ENCODE results near the gene TMC3. TPM values are rescaled to one million over a fixed set of nuclear protein-coding genes. Genes with fewer than 3 reads are reported as not detected.

TMC3 gene
- total RNA-seq, 1 experiment from 2014 or later = not detected

DNA sequence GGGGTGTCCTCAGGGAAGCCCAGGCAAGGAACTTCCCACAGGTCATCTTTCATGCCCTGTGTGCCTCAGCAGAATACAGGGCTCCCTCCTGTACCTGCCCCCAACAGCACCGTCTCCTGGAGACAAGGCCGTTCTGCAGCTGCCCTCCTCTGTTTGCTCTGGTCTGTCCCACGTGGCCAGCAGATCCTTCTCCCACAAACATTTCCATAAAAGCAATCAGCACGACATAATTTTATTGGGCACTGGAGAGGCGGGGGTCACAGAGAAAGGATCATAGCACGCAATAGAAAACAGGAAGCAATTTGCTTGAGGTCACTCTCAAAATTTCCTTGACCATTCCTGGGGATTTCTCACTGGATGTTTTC, 79.5 kb downstream of the TMC3 start:
- TF ChIP-seq, protein P1, sequence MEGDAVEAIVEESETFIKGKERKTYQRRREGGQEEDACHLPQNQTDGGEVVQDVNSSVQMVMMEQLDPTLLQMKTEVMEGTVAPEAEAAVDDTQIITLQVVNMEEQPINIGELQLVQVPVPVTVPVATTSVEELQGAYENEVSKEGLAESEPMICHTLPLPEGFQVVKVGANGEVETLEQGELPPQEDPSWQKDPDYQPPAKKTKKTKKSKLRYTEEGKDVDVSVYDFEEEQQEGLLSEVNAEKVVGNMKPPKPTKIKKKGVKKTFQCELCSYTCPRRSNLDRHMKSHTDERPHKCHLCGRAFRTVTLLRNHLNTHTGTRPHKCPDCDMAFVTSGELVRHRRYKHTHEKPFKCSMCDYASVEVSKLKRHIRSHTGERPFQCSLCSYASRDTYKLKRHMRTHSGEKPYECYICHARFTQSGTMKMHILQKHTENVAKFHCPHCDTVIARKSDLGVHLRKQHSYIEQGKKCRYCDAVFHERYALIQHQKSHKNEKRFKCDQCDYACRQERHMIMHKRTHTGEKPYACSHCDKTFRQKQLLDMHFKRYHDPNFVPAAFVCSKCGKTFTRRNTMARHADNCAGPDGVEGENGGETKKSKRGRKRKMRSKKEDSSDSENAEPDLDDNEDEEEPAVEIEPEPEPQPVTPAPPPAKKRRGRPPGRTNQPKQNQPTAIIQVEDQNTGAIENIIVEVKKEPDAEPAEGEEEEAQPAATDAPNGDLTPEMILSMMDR (IDR thresholded peaks at IDR 0.05; ENCODE audit: unreplicated experiment) = no peak
- CTCF ChIA-PET = no interaction called here
- peaks cover 10% of the 10 kb centered on the region for H3K4me1 Mint-ChIP-seq (ENCODE audit: low read depth, unreplicated experiment)
- intact Hi-C loops (cut with micrococcal nuclease; ENCODE audit: unreplicated experiment) = no loop called here
- BruUV-seq (replicated peaks) = no TSS peak
- no peaks in the 10 kb centered on the region for H3K9me3 Mint-ChIP-seq (ENCODE audit: low read depth, unreplicated experiment)
- peaks cover 76% of the 10 kb centered on the region for H3K27me3 Mint-ChIP-seq (ENCODE audit: unreplicated experiment)
- H3K27ac Mint-ChIP-seq (ENCODE audit: unreplicated experiment) = no peak overlapping the region
- H3K36me3 Mint-ChIP-seq (ENCODE audit: insufficient read depth, unreplicated experiment) = no peaks in the 10 kb centered on the region
- H3K4me3 Mint-ChIP-seq (ENCODE audit: low read depth, unreplicated experiment) = no peak overlapping the region
- no peak for DNase-seq

DNA sequence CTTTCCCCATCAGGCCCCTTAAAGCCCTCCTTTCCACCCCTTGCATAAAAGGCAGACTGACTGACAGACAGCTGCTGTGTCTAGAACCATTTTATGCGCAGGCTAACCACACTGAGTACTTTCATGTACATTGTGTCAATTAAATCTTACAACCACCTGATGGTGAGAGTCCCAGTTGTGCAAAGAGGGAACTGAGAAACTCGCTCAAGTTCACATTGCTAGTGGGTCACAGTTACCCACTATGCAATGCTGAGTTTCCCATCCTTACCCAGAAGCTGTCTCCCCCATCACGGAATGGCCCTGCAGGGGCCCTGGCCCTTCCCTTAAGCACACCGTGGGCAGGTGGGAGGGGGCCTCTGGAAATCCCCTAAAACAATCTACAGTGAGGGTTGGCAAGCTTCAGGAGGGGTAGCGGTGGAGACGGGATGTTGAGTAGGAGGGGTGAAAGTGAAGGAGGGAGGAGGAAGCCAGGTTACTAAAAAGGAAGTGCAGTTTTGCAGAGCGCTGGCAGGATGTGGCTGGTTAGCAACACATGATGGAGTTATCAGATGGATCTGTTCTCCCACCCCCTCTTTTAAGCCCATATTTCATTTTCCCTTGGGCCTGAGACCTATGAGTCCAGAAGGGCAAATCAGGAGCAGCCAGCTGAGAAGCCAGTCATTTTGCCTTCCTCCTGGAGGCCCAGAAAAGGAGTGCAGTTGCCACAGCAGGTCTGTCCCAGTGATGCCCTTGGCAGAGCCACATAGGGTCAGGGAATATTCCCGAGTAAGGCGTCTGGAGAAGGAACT, 80.1 kb downstream of the TMC3 start:
- peaks cover 81% of the 10 kb centered on the region for H3K27me3 Mint-ChIP-seq (ENCODE audit: unreplicated experiment)
- peaks cover 10% of the 10 kb centered on the region for H3K4me1 Mint-ChIP-seq (ENCODE audit: low read depth, unreplicated experiment)
- H3K36me3 Mint-ChIP-seq (ENCODE audit: insufficient read depth, unreplicated experiment) = no peaks in the 10 kb centered on the region
- no peaks in the 10 kb centered on the region for H3K9me3 Mint-ChIP-seq (ENCODE audit: low read depth, unreplicated experiment)
- DNase-seq = no peak
- CTCF ChIA-PET = no interaction called here
- H3K27ac Mint-ChIP-seq (ENCODE audit: unreplicated experiment) = no peak overlapping the region
- H3K4me3 Mint-ChIP-seq (ENCODE audit: low read depth, unreplicated experiment) = no peak overlapping the region
- BruUV-seq (replicated peaks) = no TSS peak
- TF ChIP-seq, protein P1 (IDR thresholded peaks at IDR 0.05; ENCODE audit: unreplicated experiment) = no peak
- intact Hi-C loops (cut with micrococcal nuclease; ENCODE audit: unreplicated experiment) = no loop called here

GRCh38 chr15:81292523-81293001, 81.5 kb downstream of the TMC3 start:
- no TSS peak for BruUV-seq (replicated peaks)
- Mint-ChIP-seq H3K4me3 (ENCODE audit: low read depth, unreplicated experiment) (no peak overlapping the region), H3K36me3 (ENCODE audit: insufficient read depth, unreplicated experiment) (no peaks in the 10 kb centered on the region), H3K4me1 (ENCODE audit: low read depth, unreplicated experiment) (peaks cover 7% of the 10 kb centered on the region), H3K27me3 (ENCODE audit: unreplicated experiment) (peaks cover 89% of the 10 kb centered on the region), H3K9me3 (ENCODE audit: low read depth, unreplicated experiment) (no peaks in the 10 kb centered on the region), H3K27ac (ENCODE audit: unreplicated experiment) (no peak overlapping the region)
- TF ChIP-seq, protein P1 (IDR thresholded peaks at IDR 0.05; ENCODE audit: unreplicated experiment) = no peak
- DNase-seq = no peak
- CTCF ChIA-PET = interaction anchor here (1.0 to 1.1 kb wide), 2 partner anchors 17 to 26 kb away, joined by 3 read pairs; no protein-coding TSS in a partner anchor
- intact Hi-C loops (cut with micrococcal nuclease; ENCODE audit: unreplicated experiment) = no loop called here

- H3K9me3 Mint-ChIP-seq (ENCODE audit: low read depth, unreplicated experiment) = no peaks in the 10 kb centered on the region
- no peak overlapping the region for H3K4me3 Mint-ChIP-seq (ENCODE audit: low read depth, unreplicated experiment)
- intact Hi-C loops (cut with micrococcal nuclease; ENCODE audit: unreplicated experiment) = no loop called here
- peaks cover 2% of the 10 kb centered on the region for H3K4me1 Mint-ChIP-seq (ENCODE audit: low read depth, unreplicated experiment)
- CTCF ChIA-PET = interaction anchor here (1.0 to 1.1 kb wide), 2 partner anchors 17 to 26 kb away, joined by 3 read pairs; no protein-coding TSS in a partner anchor
- peaks cover 89% of the 10 kb centered on the region for H3K27me3 Mint-ChIP-seq (ENCODE audit: unreplicated experiment)
- TF ChIP-seq, protein P1 (IDR thresholded peaks at IDR 0.05; ENCODE audit: unreplicated experiment) = no peak
- H3K27ac Mint-ChIP-seq (ENCODE audit: unreplicated experiment) = no peak overlapping the region
- DNase-seq = no peak
- no peaks in the 10 kb centered on the region for H3K36me3 Mint-ChIP-seq (ENCODE audit: insufficient read depth, unreplicated experiment)
- no TSS peak for BruUV-seq (replicated peaks)
Measured at GRCh38 chr15:81291916-81292522, 82.0 kb downstream of the TMC3 start.

Measured in Calu3 (cell line).